ENCODE measurements around the gene RCOR1. TPM values are rescaled to one million over a fixed set of nuclear protein-coding genes. Genes with fewer than 3 reads are reported as not detected.

RCOR1 gene
- total and polyA plus RNA-seq, 12 donors: 3.1 to 16.9 (median 12.5) TPM

DNA sequence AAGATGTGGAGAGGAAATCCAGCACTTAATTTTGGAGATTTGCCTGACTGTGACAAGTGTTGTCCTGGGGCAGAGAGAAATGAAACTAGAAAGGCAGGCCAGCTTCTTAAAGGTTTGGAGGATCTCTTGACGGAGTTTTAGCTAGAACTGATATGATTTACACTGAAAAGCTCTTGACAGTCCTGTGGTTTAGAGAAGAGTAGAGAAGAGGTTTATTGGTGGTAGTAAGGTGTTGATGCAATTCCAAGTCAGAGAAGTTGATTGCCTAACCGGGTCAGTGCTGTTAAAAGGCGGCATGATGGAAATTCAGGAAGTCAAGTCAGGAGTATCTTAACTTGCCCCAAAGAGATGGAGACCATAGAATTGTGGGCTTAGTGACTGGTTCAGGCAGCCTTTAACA lies 95.8 kb downstream of the RCOR1 start:
- 81 to 85% methylated on average over 3 of the region's 3 CpGs for WGBS, 2 donors
- Histone ChIP-seq H3K36me3 (peaks cover 0 to 16% (median 0%) of the 10 kb centered on the region in 9 donors), H3K27me3 (no peaks in the 10 kb centered on the region), H3K27ac (no peak overlapping the region), H3K4me3 (no peak overlapping the region), H3K9me3 (no peaks in the 10 kb centered on the region), H3K4me1 (peaks cover 0 to 28% (median 10%) of the 10 kb centered on the region in 9 donors)
- DNase-seq (no peak), ATAC-seq (no peak)
- intact Hi-C loops (cut with DNase I): loop anchor here in 1 of 10 donors (10.0 kb wide), 1 partner anchor 163 kb away; no protein-coding TSS in a partner anchor
- TF ChIP-seq, protein P1, sequence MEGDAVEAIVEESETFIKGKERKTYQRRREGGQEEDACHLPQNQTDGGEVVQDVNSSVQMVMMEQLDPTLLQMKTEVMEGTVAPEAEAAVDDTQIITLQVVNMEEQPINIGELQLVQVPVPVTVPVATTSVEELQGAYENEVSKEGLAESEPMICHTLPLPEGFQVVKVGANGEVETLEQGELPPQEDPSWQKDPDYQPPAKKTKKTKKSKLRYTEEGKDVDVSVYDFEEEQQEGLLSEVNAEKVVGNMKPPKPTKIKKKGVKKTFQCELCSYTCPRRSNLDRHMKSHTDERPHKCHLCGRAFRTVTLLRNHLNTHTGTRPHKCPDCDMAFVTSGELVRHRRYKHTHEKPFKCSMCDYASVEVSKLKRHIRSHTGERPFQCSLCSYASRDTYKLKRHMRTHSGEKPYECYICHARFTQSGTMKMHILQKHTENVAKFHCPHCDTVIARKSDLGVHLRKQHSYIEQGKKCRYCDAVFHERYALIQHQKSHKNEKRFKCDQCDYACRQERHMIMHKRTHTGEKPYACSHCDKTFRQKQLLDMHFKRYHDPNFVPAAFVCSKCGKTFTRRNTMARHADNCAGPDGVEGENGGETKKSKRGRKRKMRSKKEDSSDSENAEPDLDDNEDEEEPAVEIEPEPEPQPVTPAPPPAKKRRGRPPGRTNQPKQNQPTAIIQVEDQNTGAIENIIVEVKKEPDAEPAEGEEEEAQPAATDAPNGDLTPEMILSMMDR (IDR thresholded peaks at IDR 0.05): no peak

DNA sequence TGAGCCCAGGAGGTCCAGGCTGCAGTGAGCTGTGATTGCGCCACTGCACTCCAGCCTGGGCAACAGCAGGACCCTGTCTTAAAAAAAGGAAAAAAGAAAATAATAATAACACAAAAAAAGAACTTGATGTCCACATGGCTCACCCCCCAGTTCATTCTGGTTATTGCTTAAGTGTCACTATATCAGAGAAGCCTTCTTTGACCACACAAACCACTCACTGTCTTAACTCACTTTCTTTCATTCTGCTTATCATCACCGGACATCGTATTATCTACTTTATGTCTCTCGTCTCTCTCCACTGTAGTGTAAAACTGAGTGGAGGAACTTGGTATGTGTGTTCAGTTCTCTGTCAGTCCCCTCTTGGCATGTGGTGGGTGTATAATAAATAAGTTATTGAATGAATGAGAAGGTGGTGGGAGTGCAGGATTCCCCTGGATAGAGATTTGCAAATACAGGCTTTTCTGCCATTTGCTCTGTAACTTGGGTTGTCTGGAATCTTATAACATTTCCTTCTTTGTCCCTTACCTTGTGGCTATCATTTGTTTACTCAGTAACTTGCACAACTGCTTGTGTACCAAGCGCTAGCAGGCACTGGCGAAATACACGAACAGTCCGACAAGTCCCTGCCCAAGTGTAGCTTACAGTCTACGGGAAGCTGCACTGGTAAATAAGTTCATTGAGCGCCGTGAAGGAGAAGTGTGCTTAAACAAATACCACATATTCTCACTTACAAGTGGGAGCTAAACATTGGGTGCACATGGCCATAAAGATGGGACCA lies 98.2 kb downstream of the RCOR1 start:
- H3K36me3 ChIP-seq: peaks cover 0 to 3% (median 0%) of the 10 kb centered on the region in 9 donors
- H3K4me1 ChIP-seq: peaks cover 0 to 44% (median 26%) of the 10 kb centered on the region in 9 donors
- no peaks in the 10 kb centered on the region for H3K27me3 ChIP-seq
- H3K4me3 ChIP-seq: no peak overlapping the region
- WGBS, 2 donors: 86 to 89% methylated on average over 11 of the region's 11 CpGs
- H3K27ac ChIP-seq: no peak overlapping the region
- intact Hi-C loops (cut with DNase I): loop anchor here in 8 of 10 donors (5.0 to 10.0 kb wide), 7 partner anchors 96 to 604 kb away; partner anchors contain the start of genes RCOR1 (in 3 of the 8) and EXOC3L4 (in 1 of the 8)
- TF ChIP-seq, protein P1 (IDR thresholded peaks at IDR 0.05): no peak
- DNase-seq (no peak), ATAC-seq (no peak)
- H3K9me3 ChIP-seq: no peaks in the 10 kb centered on the region

DNA sequence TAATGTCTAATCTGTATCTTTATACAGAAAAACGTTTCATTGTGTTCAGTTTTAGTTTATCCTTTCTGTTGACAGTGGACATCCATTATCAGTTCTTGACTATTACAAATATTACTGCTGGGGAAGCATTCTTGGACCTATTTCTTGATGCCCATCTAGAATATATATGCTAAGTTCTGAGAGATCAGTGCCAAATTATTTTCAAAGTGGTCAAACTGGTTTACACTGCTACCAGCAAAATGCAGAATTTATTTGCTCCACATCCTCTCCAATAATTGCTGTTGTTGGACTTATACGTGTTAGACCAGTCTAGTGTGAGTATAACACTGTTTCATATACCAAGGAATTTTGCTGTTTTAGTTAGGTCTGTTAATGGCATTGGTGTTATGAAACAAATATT lies 99.3 kb downstream of the RCOR1 start:
- DNase-seq (no peak), ATAC-seq (no peak)
- intact Hi-C loops (cut with DNase I): loop anchor here in 8 of 10 donors (5.0 to 10.0 kb wide), 7 partner anchors 97 to 603 kb away; partner anchors contain the start of genes RCOR1 (in 3 of the 8) and EXOC3L4 (in 1 of the 8)
- Histone ChIP-seq H3K27me3 (no peaks in the 10 kb centered on the region), H3K4me3 (no peak overlapping the region), H3K36me3 (no peaks in the 10 kb centered on the region), H3K27ac (no peak overlapping the region), H3K4me1 (peaks cover 0 to 47% (median 26%) of the 10 kb centered on the region in 9 donors), H3K9me3 (no peaks in the 10 kb centered on the region)
- TF ChIP-seq, protein P1 (IDR thresholded peaks at IDR 0.05): no peak
- 71 to 74% methylated on average over 2 of the region's 2 CpGs for WGBS, 2 donors

DNA sequence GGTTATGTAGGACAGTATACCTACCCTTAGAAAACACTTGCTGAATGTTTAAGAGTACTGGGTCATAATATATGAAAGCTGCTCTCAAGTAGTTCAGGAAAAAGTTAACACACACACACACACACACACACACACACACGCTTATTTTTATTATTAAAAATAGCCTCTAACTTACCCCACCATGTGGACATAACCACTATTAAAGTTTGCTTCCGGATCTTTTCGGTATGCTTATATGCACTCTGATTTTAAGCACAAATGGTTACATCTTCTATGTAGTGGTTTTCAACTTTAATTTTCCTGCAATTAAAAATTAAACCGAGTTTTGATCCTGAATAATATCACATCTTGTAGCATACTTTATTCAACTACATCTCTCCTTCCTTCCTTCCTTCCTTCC lies 99.9 kb downstream of the RCOR1 start:
- ATAC-seq (no peak), DNase-seq (no peak)
- Histone ChIP-seq H3K9me3 (no peaks in the 10 kb centered on the region), H3K27ac (no peak overlapping the region), H3K4me1 (peaks cover 0 to 53% (median 32%) of the 10 kb centered on the region in 9 donors), H3K4me3 (no peak overlapping the region), H3K36me3 (no peaks in the 10 kb centered on the region), H3K27me3 (no peaks in the 10 kb centered on the region)
- intact Hi-C loops (cut with DNase I): loop anchor here in 8 of 10 donors (5.0 to 10.0 kb wide), 7 partner anchors 98 to 602 kb away; partner anchors contain the start of genes RCOR1 (in 3 of the 8) and EXOC3L4 (in 1 of the 8)
- WGBS, 2 donors: 58 to 60% methylated on average over 4 of the region's 4 CpGs
- TF ChIP-seq, protein P1 (IDR thresholded peaks at IDR 0.05): no peak

Measured in heart right ventricle (tissue), 16 donors.